HepG2 (cell line): Measurements from ENCODE around the gene PDZD7. TPM values are rescaled to one million over a fixed set of nuclear protein-coding genes. Genes with fewer than 3 reads are reported as not detected.

Experiments used
- ARNT ChIP-seq: fragments of 450-650 bp; IDR thresholded peaks from 2 replicates; pipeline ENCODE4 v1.6.1; 2017
- DNMT3B ChIP-seq: conservative IDR thresholded peaks from 2 replicates; pipeline ENCODE4 v1.6.1; 2016; ENCODE audit warnings: missing biosample characterization, control low read depth
- ESRRA ChIP-seq: sonication (generic); formaldehyde crosslinking; IDR thresholded peaks from 2 replicates; pipeline ENCODE4 v1.5.1; 2020; ENCODE audit warnings: mild to moderate bottlenecking, low read depth, missing genetic modification reagents
- FOXC1 ChIP-seq: sonication (generic); formaldehyde crosslinking; IDR thresholded peaks from 2 replicates; pipeline ENCODE4 v1.8.0; 2022; ENCODE audit warnings: mild to moderate bottlenecking, missing genetic modification reagents, borderline replicate concordance
- FOXJ3 ChIP-seq: sonication (generic); formaldehyde crosslinking; IDR thresholded peaks from 2 replicates; pipeline ENCODE4 v1.4.0; 2020; ENCODE audit warnings: missing genetic modification reagents, mild to moderate bottlenecking, borderline replicate concordance
- GATA4 ChIP-seq: sonication (generic); IDR thresholded peaks from 2 replicates; pipeline ENCODE4 v1.6.1; 2016; ENCODE audit warnings: antibody characterized with exemption, low read depth, borderline replicate concordance
- HHEX ChIP-seq: IDR thresholded peaks from 2 replicates; pipeline ENCODE4 v1.6.1; 2016; ENCODE audit warnings: control low read depth
- HOXA7 ChIP-seq: sonication (generic); formaldehyde crosslinking; IDR thresholded peaks from 2 replicates; pipeline ENCODE4 v1.8.1; 2022; ENCODE audit warnings: mild to moderate bottlenecking, missing genetic modification reagents, moderate library complexity
- JARID2 ChIP-seq: sonication (generic); formaldehyde crosslinking; IDR thresholded peaks from 2 replicates; pipeline ENCODE4 v1.8.1; 2023; ENCODE audit warnings: missing genetic modification reagents, inconsistent platforms; ENCODE audit not compliant: insufficient replicate concordance
- JUNB ChIP-seq: sonication (generic); formaldehyde crosslinking; IDR thresholded peaks from 2 replicates; pipeline ENCODE4 v1.8.0; 2022; ENCODE audit warnings: missing genetic modification reagents, mild to moderate bottlenecking, borderline replicate concordance
- KLF15 ChIP-seq: sonication (generic); formaldehyde crosslinking; IDR thresholded peaks from 2 replicates; pipeline ENCODE4 v1.8.1; 2023; ENCODE audit warnings: borderline replicate concordance, mild to moderate bottlenecking, inconsistent platforms, missing genetic modification reagents, mixed read lengths
- MIER2 ChIP-seq: IDR thresholded peaks from 2 replicates; pipeline ENCODE4 v1.6.1; 2016; ENCODE audit warnings: missing biosample characterization, missing genetic modification reagents
- NCOA1 ChIP-seq: sonication (generic); formaldehyde crosslinking; IDR thresholded peaks from 2 replicates; pipeline ENCODE4 v1.9.0; 2021; ENCODE audit warnings: missing genetic modification reagents
- TEAD3 ChIP-seq: optimal IDR thresholded peaks from 2 replicates; pipeline ENCODE3; 2016; ENCODE audit warnings: borderline replicate concordance
- ZFY ChIP-seq: sonication (generic); formaldehyde crosslinking; IDR thresholded peaks from 2 replicates; pipeline ENCODE4 v1.4.0; 2020; ENCODE audit warnings: missing genetic modification reagents
- ZNF335 ChIP-seq: sonication (generic); formaldehyde crosslinking; IDR thresholded peaks from 2 replicates; pipeline ENCODE4 v1.4.0; 2020; ENCODE audit warnings: missing genetic modification reagents
- ZNF354B ChIP-seq: sonication (generic); formaldehyde crosslinking; IDR thresholded peaks from 2 replicates; pipeline ENCODE4 v1.8.0; 2022; ENCODE audit warnings: mild to moderate bottlenecking, missing genetic modification reagents
- ZNF598 ChIP-seq: sonication (generic); formaldehyde crosslinking; IDR thresholded peaks from 2 replicates; pipeline ENCODE4 v1.5.1; 2020; ENCODE audit warnings: mild to moderate bottlenecking, missing genetic modification reagents, borderline replicate concordance
- ZNF816 ChIP-seq: sonication (generic); formaldehyde crosslinking; IDR thresholded peaks from 2 replicates; pipeline ENCODE4 v1.8.0; 2022; ENCODE audit warnings: missing genetic modification reagents, mild to moderate bottlenecking, borderline replicate concordance
- polyA plus RNA-seq, 8 experiments: library from polyadenylated mRNA; depleted of rRNA in 3 of 8; stranded (reverse) in 7 of 8; unstranded in 1 of 8; fragments of >200 nt; fragmentation: Illumina TruSeq in 4 of 8; extraction: Trizol in 4 of 8; gene quantifications; 2 replicates each; pipeline versions ENCODE4 v1.2.1 to v1.2.3, GENCODE V29; 2011 to 2016; ENCODE audit warnings: low read depth in 4 of 8, missing spikeins in 1 of 8, mixed read lengths in 1 of 8; ENCODE audit not compliant: insufficient read depth in 1 of 8
- total RNA-seq, 5 experiments: library from RNA; depleted of rRNA; stranded (reverse); fragments of >200 nt; fragmentation: Illumina TruSeq; extraction: Trizol; gene quantifications; 2 replicates each; pipeline ENCODE4 v1.2.3, GENCODE V29; 2016; ENCODE audit warnings: low read depth in 1 of 5
- TF ChIP-seq, protein P1 (sequence below): sonication (generic); formaldehyde crosslinking; IDR thresholded peaks from 2 replicates; pipeline ENCODE4 v1.8.0; 2022; ENCODE audit warnings: low read depth, missing genetic modification reagents
- TF ChIP-seq, protein P2 (sequence below): sonication (generic); formaldehyde crosslinking; IDR thresholded peaks from 2 replicates; pipeline ENCODE4 v1.4.0; 2020; ENCODE audit warnings: low read depth, mild to moderate bottlenecking, missing genetic modification reagents
- TF ChIP-seq, protein P3 (sequence below): sonication (generic); formaldehyde crosslinking; IDR thresholded peaks from 2 replicates; pipeline ENCODE4 v1.9.0; 2022; ENCODE audit warnings: missing genetic modification reagents, mild to moderate bottlenecking, borderline replicate concordance
- TF ChIP-seq, protein P4 (sequence below): sonication (generic); formaldehyde crosslinking; conservative IDR thresholded peaks from 2 replicates; pipeline ENCODE4 v1.8.0; 2022; ENCODE audit warnings: low read depth, missing genetic modification reagents
- TF ChIP-seq, protein P5 (sequence below): sonication (generic); formaldehyde crosslinking; IDR thresholded peaks from 2 replicates; pipeline ENCODE4 v1.5.1; 2020; ENCODE audit warnings: mild to moderate bottlenecking, missing genetic modification reagents, moderate library complexity

Gene PDZD7
- total and polyA plus RNA-seq, 2 of the 13 experiments (the other 11 are each of a cell fraction or from before 2014, with no cell fraction given), result 0.58 to 0.73 TPM

DNA sequence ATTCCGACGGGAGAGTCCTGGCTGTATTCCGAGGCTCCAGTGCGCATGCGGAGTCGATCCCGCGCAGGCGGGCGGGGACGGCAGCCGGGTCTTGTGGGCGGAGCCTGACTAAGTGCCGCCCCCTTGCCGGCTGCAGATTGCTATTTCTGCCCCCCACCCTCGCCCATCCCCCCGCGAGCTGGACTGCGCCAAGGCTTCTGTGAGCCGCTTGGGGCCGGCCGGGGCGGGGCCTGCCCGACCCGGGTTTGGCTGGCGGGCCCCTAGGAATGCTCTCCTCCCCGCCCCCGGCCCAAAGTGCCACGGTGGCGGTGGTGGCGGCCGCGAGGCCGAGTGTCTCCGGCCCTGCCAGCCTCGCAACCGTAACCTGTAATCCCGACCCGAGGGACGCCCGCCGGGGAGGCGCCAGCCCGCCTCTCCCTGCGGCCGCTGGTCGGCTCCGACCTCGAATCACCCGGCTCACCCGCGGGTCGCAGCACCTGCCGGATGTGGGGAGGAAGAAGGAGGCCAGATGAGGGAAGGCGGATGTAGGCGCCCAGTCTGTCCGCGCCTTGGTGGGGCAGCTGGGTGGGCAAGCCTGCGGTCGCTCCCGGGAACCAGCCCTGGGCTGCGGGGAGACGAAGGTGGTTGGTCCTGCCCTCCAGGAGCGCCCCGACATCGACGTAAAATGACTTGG, 30.2 kb upstream of the PDZD7 start (continued):
- TF ChIP-seq, protein P1, sequence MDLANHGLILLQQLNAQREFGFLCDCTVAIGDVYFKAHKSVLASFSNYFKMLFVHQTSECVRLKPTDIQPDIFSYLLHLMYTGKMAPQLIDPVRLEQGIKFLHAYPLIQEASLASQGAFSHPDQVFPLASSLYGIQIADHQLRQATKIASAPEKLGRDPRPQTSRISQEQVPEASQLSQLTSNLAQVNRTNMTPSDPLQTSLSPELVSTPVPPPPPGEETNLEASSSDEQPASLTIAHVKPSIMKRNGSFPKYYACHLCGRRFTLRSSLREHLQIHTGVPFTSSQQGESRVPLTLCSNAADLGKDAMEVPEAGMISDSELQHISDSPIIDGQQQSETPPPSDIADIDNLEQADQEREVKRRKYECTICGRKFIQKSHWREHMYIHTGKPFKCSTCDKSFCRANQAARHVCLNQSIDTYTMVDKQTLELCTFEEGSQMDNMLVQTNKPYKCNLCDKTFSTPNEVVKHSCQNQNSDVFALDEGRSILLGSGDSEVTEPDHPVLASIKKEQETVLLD (CRISPR knock-in tag), result peak; percentile 47
- TF ChIP-seq ZFY (CRISPR knock-in tag) (peak; percentile 94), FOXC1 (CRISPR knock-in tag) (peak; percentile 49; the same call in 1 of the 2 replicates), NCOA1 (peak; percentile 28), DNMT3B (no peak), MIER2 (CRISPR knock-in tag) (no peak), ESRRA (CRISPR knock-in tag) (0 out of 2 replicates have a peak, but pooled peaks have one; percentile 56), ARNT (no peak), HHEX (CRISPR knock-in tag) (no peak), ZNF335 (no peak), FOXJ3 (CRISPR knock-in tag) (no peak), JUNB (CRISPR knock-in tag) (peak; percentile 64; the same call in 1 of the 2 replicates), ZNF816 (peak; percentile 86), ZNF354B (CRISPR knock-in tag) (no peak), GATA4 (peak; percentile 63), HOXA7 (CRISPR knock-in tag) (no peak), ZNF598 (CRISPR knock-in tag) (no peak; the same call in 1 of the 2 replicates), KLF15 (CRISPR knock-in tag) (no peak), JARID2 (no peak), TEAD3 (peak; percentile 87)
- TF ChIP-seq, protein P2, sequence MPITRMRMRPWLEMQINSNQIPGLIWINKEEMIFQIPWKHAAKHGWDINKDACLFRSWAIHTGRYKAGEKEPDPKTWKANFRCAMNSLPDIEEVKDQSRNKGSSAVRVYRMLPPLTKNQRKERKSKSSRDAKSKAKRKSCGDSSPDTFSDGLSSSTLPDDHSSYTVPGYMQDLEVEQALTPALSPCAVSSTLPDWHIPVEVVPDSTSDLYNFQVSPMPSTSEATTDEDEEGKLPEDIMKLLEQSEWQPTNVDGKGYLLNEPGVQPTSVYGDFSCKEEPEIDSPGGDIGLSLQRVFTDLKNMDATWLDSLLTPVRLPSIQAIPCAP, result no peak
- TF ChIP-seq, protein P3, sequence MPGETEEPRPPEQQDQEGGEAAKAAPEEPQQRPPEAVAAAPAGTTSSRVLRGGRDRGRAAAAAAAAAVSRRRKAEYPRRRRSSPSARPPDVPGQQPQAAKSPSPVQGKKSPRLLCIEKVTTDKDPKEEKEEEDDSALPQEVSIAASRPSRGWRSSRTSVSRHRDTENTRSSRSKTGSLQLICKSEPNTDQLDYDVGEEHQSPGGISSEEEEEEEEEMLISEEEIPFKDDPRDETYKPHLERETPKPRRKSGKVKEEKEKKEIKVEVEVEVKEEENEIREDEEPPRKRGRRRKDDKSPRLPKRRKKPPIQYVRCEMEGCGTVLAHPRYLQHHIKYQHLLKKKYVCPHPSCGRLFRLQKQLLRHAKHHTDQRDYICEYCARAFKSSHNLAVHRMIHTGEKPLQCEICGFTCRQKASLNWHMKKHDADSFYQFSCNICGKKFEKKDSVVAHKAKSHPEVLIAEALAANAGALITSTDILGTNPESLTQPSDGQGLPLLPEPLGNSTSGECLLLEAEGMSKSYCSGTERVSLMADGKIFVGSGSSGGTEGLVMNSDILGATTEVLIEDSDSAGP (CRISPR knock-in tag), result peak; percentile 90
- TF ChIP-seq, protein P4, sequence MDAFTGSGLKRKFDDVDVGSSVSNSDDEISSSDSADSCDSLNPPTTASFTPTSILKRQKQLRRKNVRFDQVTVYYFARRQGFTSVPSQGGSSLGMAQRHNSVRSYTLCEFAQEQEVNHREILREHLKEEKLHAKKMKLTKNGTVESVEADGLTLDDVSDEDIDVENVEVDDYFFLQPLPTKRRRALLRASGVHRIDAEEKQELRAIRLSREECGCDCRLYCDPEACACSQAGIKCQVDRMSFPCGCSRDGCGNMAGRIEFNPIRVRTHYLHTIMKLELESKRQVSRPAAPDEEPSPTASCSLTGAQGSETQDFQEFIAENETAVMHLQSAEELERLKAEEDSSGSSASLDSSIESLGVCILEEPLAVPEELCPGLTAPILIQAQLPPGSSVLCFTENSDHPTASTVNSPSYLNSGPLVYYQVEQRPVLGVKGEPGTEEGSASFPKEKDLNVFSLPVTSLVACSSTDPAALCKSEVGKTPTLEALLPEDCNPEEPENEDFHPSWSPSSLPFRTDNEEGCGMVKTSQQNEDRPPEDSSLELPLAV (CRISPR knock-in tag), result 0 out of 2 replicates have a peak, but pooled peaks have one; percentile 42
- TF ChIP-seq, protein P5, sequence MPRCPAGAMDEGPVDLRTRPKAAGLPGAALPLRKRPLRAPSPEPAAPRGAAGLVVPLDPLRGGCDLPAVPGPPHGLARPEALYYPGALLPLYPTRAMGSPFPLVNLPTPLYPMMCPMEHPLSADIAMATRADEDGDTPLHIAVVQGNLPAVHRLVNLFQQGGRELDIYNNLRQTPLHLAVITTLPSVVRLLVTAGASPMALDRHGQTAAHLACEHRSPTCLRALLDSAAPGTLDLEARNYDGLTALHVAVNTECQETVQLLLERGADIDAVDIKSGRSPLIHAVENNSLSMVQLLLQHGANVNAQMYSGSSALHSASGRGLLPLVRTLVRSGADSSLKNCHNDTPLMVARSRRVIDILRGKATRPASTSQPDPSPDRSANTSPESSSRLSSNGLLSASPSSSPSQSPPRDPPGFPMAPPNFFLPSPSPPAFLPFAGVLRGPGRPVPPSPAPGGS (CRISPR knock-in tag), result 0 out of 2 replicates have a peak, but pooled peaks have one; percentile 56
